HepG2 (cell line): ENCODE results near the gene ANAPC16. TPM values are rescaled to one million over a fixed set of nuclear protein-coding genes. Genes with fewer than 3 reads are reported as not detected.

Experiments used
- HOXA5 ChIP-seq: sonication (generic); formaldehyde crosslinking; IDR thresholded peaks from 2 replicates; pipeline ENCODE4 v1.4.0; 2020; ENCODE audit warnings: missing genetic modification reagents
- NCOA2 ChIP-seq: sonication (generic); formaldehyde crosslinking; IDR thresholded peaks from 2 replicates; pipeline ENCODE4 v1.8.0; 2022; ENCODE audit warnings: inconsistent platforms
- POLR2AphosphoS2 ChIP-seq: IDR thresholded peaks from 2 replicates; pipeline ENCODE4 v1.6.1; 2011; ENCODE audit warnings: low read depth, low read length, improper control_type of control experiment
- TCF7 ChIP-seq: sonication (generic); IDR thresholded peaks from 2 replicates; pipeline ENCODE4 v1.6.1; 2016; ENCODE audit warnings: antibody characterized with exemption, low read depth
- ZNF3 ChIP-seq: IDR thresholded peaks from 2 replicates; pipeline ENCODE4 v1.7.0; 2017; ENCODE audit warnings: inconsistent platforms
- ZNF431 ChIP-seq: sonication (generic); formaldehyde crosslinking; IDR thresholded peaks from 2 replicates; pipeline ENCODE4 v1.9.0; 2022; ENCODE audit warnings: missing genetic modification reagents, low read depth, mild to moderate bottlenecking, borderline replicate concordance
- ZNF510 ChIP-seq: sonication (generic); formaldehyde crosslinking; IDR thresholded peaks from 2 replicates; pipeline ENCODE4 v1.4.0; 2020; ENCODE audit warnings: low read depth, mild to moderate bottlenecking, missing genetic modification reagents
- ZNF572 ChIP-seq: sonication (generic); formaldehyde crosslinking; IDR thresholded peaks from 2 replicates; pipeline ENCODE4 v1.5.1; 2020; ENCODE audit warnings: mild to moderate bottlenecking, missing genetic modification reagents
- ZSCAN30 ChIP-seq: sonication (generic); formaldehyde crosslinking; IDR thresholded peaks from 2 replicates; pipeline ENCODE4 v1.5.0; 2020; ENCODE audit warnings: mild to moderate bottlenecking, missing genetic modification reagents
- polyA plus RNA-seq, 8 experiments: library from polyadenylated mRNA; depleted of rRNA in 3 of 8; stranded (reverse) in 7 of 8; unstranded in 1 of 8; fragments of >200 nt; fragmentation: Illumina TruSeq in 4 of 8; extraction: Trizol in 4 of 8; gene quantifications; 2 replicates each; pipeline versions ENCODE4 v1.2.1 to v1.2.3, GENCODE V29; 2011 to 2016; ENCODE audit warnings: low read depth in 4 of 8, missing spikeins in 1 of 8, mixed read lengths in 1 of 8; ENCODE audit not compliant: insufficient read depth in 1 of 8
- total RNA-seq, 5 experiments: library from RNA; depleted of rRNA; stranded (reverse); fragments of >200 nt; fragmentation: Illumina TruSeq; extraction: Trizol; gene quantifications; 2 replicates each; pipeline ENCODE4 v1.2.3, GENCODE V29; 2016; ENCODE audit warnings: low read depth in 1 of 5
- TF ChIP-seq, protein P1 (sequence below): IDR thresholded peaks from 2 replicates; pipeline ENCODE4 v1.6.1; 2016; ENCODE audit warnings: missing biosample characterization, missing genetic modification reagents, low read depth
- TF ChIP-seq, protein P2 (sequence below): sonication (generic); formaldehyde crosslinking; IDR thresholded peaks from 2 replicates; pipeline ENCODE4 v1.5.1; 2020; ENCODE audit warnings: mild to moderate bottlenecking, missing genetic modification reagents, moderate library complexity
- TF ChIP-seq, protein P3 (sequence below): sonication (generic); formaldehyde crosslinking; IDR thresholded peaks from 2 replicates; pipeline ENCODE4 v1.4.0; 2020; ENCODE audit warnings: missing genetic modification reagents
- TF ChIP-seq, protein P4 (sequence below): sonication (generic); formaldehyde crosslinking; IDR thresholded peaks from 2 replicates; pipeline ENCODE4 v1.4.0; 2020; ENCODE audit warnings: mild to moderate bottlenecking, missing genetic modification reagents, borderline replicate concordance
- TF ChIP-seq, protein P5 (sequence below): sonication (generic); formaldehyde crosslinking; IDR thresholded peaks from 2 replicates; pipeline ENCODE4 v1.8.0; 2022; ENCODE audit warnings: low read depth, missing genetic modification reagents
- TF ChIP-seq, protein P6 (sequence below): IDR thresholded peaks from 2 replicates; pipeline ENCODE4 v1.6.1; 2016; ENCODE audit warnings: low read depth, control low read depth

Gene ANAPC16
- total and polyA plus RNA-seq, 2 of the 13 experiments (the other 11 are each of a cell fraction or from before 2014, with no cell fraction given), result 74.8 to 89.4 TPM

DNA sequence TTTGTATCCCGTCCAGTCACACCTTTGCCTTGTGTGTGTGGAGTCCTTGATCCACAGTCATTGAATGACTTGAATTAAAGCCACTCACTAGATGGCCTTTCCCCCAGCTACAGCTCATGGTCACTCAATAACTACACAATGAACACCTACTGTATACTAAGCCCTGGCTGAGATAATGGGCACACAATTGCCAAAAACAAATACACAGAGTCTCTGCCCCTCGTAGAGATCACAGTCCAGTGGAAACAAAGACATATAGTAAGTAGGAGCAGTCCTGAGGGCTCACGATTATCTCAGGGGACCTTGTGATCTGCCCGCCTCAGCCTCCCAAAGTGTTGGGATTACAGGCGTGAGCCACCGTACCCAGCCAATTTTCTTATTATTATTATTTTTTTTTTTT is 35.8 kb downstream of the ANAPC16 start (continued):
- TF ChIP-seq, protein P1, sequence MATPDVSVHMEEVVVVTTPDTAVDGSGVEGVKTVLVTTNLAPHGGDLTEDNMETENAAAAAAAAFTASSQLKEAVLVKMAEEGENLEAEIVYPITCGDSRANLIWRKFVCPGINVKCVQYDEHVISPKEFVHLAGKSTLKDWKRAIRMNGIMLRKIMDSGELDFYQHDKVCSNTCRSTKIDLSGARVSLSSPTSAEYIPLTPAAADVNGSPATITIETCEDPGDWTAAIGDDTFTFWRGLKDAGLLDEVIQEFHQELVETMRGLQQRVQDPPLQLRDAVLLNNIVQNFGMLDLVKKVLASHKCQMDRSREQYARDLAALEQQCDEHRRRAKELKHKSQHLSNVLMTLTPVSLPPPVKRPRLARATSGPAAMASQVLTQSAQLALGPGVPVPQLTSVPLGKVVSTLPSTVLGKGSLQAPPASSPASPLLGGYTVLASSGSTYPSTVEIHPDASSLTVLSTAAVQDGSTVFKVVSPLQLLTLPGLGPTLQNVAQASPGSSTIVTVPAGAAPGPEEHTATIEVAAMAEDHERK (CRISPR knock-in tag), result no peak
- TF ChIP-seq NCOA2 (CRISPR knock-in tag) (peak; percentile 74), ZNF431 (CRISPR knock-in tag) (no peak), ZNF510 (CRISPR knock-in tag) (no peak), TCF7 (peak; percentile 77), POLR2AphosphoS2 (no peak), ZSCAN30 (CRISPR knock-in tag) (no peak), HOXA5 (CRISPR knock-in tag) (no peak), ZNF572 (no peak), ZNF3 (peak; percentile 67; the same call in 1 of the 2 replicates)
- TF ChIP-seq, protein P2, sequence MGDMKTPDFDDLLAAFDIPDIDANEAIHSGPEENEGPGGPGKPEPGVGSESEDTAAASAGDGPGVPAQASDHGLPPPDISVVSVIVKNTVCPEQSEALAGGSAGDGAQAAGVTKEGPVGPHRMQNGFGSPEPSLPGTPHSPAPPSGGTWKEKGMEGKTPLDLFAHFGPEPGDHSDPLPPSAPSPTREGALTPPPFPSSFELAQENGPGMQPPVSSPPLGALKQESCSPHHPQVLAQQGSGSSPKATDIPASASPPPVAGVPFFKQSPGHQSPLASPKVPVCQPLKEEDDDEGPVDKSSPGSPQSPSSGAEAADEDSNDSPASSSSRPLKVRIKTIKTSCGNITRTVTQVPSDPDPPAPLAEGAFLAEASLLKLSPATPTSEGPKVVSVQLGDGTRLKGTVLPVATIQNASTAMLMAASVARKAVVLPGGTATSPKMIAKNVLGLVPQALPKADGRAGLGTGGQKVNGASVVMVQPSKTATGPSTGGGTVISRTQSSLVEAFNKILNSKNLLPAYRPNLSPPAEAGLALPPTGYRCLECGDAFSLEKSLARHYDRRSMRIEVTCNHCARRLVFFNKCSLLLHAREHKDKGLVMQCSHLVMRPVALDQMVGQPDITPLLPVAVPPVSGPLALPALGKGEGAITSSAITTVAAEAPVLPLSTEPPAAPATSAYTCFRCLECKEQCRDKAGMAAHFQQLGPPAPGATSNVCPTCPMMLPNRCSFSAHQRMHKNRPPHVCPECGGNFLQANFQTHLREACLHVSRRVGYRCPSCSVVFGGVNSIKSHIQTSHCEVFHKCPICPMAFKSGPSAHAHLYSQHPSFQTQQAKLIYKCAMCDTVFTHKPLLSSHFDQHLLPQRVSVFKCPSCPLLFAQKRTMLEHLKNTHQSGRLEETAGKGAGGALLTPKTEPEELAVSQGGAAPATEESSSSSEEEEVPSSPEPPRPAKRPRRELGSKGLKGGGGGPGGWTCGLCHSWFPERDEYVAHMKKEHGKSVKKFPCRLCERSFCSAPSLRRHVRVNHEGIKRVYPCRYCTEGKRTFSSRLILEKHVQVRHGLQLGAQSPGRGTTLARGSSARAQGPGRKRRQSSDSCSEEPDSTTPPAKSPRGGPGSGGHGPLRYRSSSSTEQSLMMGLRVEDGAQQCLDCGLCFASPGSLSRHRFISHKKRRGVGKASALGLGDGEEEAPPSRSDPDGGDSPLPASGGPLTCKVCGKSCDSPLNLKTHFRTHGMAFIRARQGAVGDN (CRISPR knock-in tag), result no peak
- TF ChIP-seq, protein P3, sequence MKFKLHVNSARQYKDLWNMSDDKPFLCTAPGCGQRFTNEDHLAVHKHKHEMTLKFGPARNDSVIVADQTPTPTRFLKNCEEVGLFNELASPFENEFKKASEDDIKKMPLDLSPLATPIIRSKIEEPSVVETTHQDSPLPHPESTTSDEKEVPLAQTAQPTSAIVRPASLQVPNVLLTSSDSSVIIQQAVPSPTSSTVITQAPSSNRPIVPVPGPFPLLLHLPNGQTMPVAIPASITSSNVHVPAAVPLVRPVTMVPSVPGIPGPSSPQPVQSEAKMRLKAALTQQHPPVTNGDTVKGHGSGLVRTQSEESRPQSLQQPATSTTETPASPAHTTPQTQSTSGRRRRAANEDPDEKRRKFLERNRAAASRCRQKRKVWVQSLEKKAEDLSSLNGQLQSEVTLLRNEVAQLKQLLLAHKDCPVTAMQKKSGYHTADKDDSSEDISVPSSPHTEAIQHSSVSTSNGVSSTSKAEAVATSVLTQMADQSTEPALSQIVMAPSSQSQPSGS, result 0 out of 2 replicates have a peak, but pooled peaks have one; percentile 24
- TF ChIP-seq, protein P4, sequence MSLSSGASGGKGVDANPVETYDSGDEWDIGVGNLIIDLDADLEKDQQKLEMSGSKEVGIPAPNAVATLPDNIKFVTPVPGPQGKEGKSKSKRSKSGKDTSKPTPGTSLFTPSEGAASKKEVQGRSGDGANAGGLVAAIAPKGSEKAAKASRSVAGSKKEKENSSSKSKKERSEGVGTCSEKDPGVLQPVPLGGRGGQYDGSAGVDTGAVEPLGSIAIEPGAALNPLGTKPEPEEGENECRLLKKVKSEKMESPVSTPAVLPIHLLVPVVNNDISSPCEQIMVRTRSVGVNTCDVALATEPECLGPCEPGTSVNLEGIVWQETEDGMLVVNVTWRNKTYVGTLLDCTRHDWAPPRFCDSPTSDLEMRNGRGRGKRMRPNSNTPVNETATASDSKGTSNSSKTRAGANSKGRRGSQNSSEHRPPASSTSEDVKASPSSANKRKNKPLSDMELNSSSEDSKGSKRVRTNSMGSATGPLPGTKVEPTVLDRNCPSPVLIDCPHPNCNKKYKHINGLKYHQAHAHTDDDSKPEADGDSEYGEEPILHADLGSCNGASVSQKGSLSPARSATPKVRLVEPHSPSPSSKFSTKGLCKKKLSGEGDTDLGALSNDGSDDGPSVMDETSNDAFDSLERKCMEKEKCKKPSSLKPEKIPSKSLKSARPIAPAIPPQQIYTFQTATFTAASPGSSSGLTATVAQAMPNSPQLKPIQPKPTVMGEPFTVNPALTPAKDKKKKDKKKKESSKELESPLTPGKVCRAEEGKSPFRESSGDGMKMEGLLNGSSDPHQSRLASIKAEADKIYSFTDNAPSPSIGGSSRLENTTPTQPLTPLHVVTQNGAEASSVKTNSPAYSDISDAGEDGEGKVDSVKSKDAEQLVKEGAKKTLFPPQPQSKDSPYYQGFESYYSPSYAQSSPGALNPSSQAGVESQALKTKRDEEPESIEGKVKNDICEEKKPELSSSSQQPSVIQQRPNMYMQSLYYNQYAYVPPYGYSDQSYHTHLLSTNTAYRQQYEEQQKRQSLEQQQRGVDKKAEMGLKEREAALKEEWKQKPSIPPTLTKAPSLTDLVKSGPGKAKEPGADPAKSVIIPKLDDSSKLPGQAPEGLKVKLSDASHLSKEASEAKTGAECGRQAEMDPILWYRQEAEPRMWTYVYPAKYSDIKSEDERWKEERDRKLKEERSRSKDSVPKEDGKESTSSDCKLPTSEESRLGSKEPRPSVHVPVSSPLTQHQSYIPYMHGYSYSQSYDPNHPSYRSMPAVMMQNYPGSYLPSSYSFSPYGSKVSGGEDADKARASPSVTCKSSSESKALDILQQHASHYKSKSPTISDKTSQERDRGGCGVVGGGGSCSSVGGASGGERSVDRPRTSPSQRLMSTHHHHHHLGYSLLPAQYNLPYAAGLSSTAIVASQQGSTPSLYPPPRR (CRISPR knock-in tag), result 0 out of 2 replicates have a peak, but pooled peaks have one; percentile 49
- TF ChIP-seq, protein P5, sequence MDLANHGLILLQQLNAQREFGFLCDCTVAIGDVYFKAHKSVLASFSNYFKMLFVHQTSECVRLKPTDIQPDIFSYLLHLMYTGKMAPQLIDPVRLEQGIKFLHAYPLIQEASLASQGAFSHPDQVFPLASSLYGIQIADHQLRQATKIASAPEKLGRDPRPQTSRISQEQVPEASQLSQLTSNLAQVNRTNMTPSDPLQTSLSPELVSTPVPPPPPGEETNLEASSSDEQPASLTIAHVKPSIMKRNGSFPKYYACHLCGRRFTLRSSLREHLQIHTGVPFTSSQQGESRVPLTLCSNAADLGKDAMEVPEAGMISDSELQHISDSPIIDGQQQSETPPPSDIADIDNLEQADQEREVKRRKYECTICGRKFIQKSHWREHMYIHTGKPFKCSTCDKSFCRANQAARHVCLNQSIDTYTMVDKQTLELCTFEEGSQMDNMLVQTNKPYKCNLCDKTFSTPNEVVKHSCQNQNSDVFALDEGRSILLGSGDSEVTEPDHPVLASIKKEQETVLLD (CRISPR knock-in tag), result no peak
- TF ChIP-seq, protein P6, sequence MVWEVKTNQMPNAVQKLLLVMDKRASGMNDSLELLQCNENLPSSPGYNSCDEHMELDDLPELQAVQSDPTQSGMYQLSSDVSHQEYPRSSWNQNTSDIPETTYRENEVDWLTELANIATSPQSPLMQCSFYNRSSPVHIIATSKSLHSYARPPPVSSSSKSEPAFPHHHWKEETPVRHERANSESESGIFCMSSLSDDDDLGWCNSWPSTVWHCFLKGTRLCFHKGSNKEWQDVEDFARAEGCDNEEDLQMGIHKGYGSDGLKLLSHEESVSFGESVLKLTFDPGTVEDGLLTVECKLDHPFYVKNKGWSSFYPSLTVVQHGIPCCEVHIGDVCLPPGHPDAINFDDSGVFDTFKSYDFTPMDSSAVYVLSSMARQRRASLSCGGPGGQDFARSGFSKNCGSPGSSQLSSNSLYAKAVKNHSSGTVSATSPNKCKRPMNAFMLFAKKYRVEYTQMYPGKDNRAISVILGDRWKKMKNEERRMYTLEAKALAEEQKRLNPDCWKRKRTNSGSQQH (CRISPR knock-in tag), result no peak
